ENCODE measurements around the gene STARD6.

GRCh38 chr18:54335638-54336173 lies 22.0 kb downstream of the STARD6 start:
- no peak for TF ChIP-seq POLR2A (IDR thresholded peaks at IDR 0.05)
- TF ChIP-seq CTCF (IDR thresholded peaks at IDR 0.05): no peak
